Activated CD4-positive, alpha-beta T cell treated with anti-CD3 and anti-CD28 coated beads for 24 hours (primary cell): ENCODE results near the gene NUB1.

Source experiments
- DNase-seq, 2 donors: peaks; one replicate each; pipeline ENCODE4 v3.0.0-alpha.2; 2020; ENCODE audit warnings: low read depth in 2 of 2

NUB1 gene

GRCh38 chr7:151423936-151424335 is 82.3 kb downstream of the NUB1 start:
- no peak for DNase-seq

DNA sequence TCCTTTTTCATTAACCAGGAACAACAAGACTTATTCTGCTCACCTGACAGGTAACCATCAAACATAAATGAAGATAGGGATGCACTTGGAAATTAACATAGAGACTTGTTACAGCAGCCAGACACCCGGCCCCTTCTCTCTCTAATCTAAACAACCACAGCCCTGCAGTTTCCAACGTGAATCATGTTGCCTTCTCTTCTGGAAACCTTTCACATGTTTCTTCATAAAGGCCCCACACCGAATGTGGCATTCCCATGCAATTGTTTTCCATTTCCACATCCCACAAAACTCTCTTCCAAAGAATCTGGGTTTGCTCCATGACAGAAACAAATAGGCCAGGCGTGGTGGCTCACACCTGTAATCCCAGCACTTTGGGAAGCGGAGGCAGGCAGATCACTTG is 83.2 kb downstream of the NUB1 start:
- no peak for DNase-seq

GRCh38 chr7:151425670-151426440 is 84.2 kb downstream of the NUB1 start:
- DNase-seq, result no peak

- DNase-seq, result no peak
Observed at GRCh38 chr7:151426441-151426903, 84.9 kb downstream of the NUB1 start.

- no peak for DNase-seq
Observed at GRCh38 chr7:151426904-151427704, 85.5 kb downstream of the NUB1 start.

DNA sequence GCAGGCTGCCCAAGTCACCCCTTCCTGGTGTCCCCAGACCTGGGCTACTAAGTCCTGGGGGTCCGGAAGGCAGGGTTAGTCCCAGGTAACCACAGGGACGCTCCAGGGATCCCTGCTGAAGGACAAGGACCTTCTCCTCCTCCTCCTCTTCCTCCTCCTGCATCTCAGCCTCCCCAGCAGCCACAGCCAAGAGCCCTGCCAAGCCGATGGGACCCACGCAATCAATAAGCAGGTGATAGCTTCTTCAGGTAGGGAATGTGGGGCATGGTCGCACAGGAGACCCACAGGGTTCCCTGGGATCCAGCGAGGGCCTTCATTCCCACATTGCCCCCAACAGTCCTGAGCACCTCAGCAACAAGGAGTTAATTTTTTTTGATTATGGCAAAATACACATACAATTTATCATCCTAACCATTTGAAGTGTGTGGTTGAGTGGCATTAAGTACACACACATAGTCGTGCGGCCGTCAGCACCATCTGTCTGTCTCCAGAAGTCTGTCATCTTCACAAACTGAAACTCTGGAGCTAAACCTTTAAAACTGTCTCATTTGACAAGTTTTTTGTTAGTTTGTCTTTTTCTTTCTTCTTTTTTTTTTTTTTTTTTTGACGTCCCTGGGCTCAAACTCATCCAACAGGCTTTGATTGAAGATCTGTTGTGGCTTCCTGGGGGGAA is 86.2 kb downstream of the NUB1 start:
- no peak for DNase-seq
